ENCODE data around the gene CCNH.

DNA sequence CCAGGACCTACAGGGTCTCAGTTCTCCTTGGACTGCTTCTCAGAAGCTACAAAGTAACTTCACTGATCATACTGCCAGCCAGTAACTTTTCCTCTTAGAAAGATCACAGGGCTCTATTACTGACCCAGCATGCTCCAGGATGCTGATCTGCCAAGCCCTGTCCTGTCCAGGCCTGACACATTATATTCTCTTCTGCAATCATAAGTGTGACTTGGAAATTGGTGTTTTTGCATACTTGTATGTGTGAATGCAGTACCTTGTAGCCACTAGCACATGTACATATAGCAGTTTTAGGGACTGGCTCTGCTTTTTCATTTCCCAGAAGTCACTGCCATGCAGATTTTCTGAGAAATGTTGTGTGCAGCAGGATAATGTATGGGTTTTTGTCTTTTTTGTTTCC, 40.1 kb upstream of the CCNH start:
- TF ChIP-seq POLR2A (IDR thresholded peaks at IDR 0.05; ENCODE audit: low read depth, low read length): no peak
- no peak for TF ChIP-seq POLR2AphosphoS5 (IDR thresholded peaks at IDR 0.05; ENCODE audit: low read depth, low read length)
- no peak for TF ChIP-seq TAF1 (IDR thresholded peaks at IDR 0.05; ENCODE audit: borderline replicate concordance, low read depth, low read length)
